Mesenteric fat pad (tissue), 1 donor: ENCODE data around the gene PPP2R3B. TPM values are rescaled to one million over a fixed set of nuclear protein-coding genes. Genes with fewer than 3 reads are reported as not detected.
"Not testable (repeated sequence)": the region's sequence is repeated elsewhere in the genome, so short reads cannot be mapped to it uniquely, and the experiment has no call there.

Experiments
- DNase-seq: peaks from one replicate; pipeline ENCODE4 v3.0.0-alpha.2; 2020; ENCODE audit warnings: low spot score
- total RNA-seq: library from RNA; stranded (reverse); fragmentation: NEBNext Ultra II Directional; extraction: Animal tissue kit (Norgen Biotek cat#: 25700); gene quantifications from one replicate; pipeline ENCODE4 v1.2.1, GENCODE V29; 2021
- donor health status: DM: yes; HTN: yes; CAD: no.

The PPP2R3B gene
- total RNA-seq, 1 donor from 2014 or later = 7.3 TPM

- DNase-seq = no peak
These were observed 31.2 kb downstream of the PPP2R3B start for GRCh38 chrX:355329-356050.

DNA sequence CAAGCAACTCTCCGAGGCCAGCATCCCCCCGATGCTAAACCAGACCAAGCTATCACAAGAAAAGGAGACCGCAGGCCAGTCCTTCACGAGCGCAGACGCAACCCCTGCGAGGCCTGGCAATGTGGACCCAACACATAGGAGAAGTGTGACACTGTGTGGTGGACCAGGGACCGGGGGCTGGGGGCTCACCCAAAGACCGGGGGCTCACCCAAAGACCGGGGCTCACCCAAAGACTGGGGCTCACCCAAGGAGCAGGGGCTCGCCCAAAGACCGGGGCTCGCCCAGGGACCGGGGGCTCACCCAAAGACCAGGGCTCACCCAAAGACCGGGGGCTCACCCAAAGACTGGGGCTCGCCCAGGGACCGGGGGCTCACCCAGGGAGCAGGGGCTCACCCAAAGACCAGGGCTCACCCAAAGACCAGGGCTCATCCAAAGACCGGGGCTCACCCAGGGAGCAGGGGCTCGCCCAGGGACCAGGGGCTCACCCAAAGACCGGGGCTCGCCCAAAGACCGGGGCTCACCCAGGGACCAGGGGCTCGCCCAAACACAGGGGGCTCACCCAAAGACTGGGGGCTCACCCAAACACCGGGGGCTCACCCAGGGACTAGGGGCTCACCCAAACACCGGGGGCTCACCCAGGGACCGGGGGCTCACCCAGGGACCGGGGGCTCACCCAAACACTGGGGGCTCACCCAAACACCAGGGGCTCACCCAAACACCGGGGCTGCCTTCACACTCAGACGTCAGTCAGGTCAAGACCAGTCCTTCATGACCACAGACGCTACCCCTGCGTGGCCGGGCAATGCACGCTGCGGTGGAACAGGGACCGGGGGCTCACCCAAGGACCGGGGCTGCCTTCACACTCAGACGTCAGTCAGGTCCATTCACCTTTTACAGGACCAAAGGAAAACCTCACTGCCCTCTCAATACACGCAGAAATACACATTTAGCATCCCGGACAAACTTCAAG, 32.9 kb downstream of the PPP2R3B start:
- DNase-seq = no peak

DNA sequence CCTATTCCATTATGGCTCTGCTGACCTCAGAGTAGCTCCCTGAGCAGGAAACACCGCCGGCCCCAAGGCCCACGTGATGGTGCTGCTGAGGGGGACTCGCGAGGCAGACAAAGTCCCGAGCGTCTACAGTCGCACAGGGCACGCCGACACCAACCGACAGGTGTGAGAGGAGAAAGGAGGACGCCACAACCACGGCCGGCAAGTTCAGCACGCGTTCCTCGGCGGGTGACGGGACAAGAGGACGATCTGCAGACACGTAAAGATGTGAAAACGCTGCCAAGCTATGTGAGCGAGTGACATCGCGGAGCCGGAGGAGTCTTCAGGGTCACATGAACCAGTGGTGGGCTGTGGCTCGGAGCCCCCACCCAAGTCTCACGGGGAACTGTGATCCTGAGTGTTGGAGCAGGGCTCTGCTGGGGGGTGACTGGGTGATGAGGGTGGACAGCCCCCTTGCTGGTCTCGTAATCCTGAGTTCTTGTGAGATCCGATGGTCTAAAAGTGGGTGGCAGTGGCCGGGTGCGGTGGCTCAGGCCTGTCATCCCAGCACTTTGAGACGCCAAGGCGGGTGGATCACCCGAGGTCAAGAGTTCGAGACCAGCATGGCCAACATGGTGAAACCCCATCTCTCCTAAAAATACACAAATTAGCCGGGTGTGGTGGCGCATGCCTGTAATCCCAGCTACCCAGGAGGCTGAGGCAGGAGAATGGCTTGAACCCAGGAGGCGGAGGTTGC, 34.0 kb downstream of the PPP2R3B start:
- DNase-seq = no peak

DNA sequence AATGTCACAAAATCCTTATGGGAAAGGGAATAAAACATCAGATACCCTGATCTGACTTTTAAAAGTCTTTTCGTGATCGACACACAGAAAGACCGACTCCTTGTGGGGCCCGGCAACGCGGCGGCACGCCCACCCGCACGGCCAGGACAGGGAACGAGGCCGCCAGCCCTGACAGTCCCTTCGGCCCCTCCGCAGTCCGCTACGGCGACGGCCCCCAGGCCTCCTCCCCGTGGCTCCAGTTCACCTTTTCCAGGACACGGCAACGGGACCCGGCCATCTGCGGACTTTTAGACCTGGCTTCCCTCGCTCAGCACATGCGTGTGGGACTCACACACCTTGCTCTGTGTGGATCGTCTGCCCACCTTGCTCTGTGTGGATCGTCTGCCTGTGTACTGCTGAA, 34.5 kb downstream of the PPP2R3B start:
- DNase-seq = no peak

- no peak for DNase-seq
These were observed 35.0 kb downstream of the PPP2R3B start for GRCh38 chrX:351736-352135.

GRCh38 chrX:351324-351641, 35.4 kb downstream of the PPP2R3B start:
- not testable (repeated sequence) for DNase-seq

DNA sequence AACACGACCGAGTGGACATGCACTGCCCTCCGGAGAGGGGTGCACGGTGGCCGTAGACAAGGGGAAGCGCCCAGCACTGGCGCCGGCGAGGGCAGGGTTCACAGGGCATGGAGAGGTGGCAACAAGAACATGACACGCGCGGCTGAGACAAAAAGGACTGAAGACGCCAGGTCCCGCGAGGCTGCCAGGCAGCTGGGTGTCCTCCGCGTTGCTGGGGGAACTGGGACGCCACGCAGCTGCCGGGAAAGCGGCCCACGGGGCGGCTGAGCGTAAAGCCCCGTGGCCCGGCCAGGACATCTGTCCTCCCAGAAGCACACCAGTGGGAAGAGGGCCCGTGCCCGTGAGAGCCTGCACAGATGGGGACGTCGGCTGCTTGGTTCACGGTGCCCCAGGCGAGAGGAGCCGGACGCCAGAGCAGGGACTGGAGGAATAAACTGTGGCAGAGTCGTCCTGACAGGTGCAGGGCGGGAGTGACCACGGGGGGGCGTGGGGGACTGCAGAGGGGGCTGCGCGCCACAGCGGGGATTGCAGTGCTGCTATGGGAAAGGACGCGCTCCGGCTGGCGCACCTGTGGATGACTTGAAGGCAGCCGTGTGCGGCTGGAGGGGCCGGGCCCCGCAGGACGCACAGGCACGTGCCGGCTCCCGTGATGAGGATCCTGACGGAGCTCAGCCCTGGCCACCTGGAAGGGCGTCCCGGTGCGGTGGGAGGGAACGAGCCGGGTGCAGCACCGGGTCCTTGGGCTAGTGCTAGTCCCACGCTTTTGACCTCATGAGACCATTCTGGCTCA, 36.0 kb downstream of the PPP2R3B start:
- DNase-seq = no peak

- no peak for DNase-seq
These were observed 36.6 kb downstream of the PPP2R3B start for GRCh38 chrX:350148-350533.

DNA sequence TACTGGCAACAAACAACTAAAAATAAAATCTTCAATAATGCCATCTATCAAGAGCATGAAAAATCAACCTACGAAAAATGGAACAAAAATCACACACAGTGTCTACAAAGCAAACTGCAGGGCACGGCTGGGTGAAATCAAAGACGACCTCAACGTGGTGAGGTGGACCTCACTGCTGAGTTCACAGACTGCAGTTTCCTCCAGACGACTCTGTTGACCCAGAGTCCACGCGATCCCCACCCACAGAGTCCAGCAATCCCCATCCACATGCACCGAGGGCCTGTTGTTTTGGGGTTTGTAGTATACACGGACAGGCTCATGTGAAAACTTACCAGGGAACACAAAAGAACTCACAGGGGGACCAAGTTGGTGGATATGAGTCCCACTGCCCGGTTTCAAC, 37.0 kb downstream of the PPP2R3B start:
- no peak for DNase-seq

GRCh38 chrX:349196-349595, 37.5 kb downstream of the PPP2R3B start:
- no peak for DNase-seq

DNA sequence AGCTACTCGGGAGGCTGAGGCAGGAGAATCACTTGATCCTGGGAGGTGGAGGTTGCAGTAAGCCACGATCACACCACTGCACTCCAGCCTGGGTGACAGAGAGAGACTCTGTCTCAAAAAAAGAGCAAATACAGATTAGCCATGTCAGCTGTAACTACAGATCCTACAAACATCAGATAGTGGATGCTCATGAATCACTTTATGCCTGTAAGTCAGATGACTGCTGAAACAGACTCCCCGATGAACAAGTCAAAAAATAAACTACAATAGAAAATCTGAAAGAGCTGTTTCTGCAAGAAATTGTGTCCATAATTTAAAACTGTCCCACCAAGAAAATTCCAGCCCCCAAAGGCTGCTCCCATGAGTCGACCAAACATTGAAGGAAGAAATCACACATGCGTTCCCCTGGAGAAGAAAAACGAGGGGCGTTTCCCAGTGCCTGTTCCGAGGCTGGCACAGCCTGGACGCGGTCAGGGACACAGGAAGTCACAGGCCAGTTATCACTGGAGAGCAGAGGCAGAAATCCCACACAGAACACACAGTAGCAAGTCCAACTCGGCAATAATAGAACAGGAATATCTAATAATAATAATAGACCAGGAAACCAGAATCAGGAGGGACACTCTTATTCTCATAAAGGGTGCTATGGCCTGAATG, 38.1 kb downstream of the PPP2R3B start:
- DNase-seq = no peak

DNA sequence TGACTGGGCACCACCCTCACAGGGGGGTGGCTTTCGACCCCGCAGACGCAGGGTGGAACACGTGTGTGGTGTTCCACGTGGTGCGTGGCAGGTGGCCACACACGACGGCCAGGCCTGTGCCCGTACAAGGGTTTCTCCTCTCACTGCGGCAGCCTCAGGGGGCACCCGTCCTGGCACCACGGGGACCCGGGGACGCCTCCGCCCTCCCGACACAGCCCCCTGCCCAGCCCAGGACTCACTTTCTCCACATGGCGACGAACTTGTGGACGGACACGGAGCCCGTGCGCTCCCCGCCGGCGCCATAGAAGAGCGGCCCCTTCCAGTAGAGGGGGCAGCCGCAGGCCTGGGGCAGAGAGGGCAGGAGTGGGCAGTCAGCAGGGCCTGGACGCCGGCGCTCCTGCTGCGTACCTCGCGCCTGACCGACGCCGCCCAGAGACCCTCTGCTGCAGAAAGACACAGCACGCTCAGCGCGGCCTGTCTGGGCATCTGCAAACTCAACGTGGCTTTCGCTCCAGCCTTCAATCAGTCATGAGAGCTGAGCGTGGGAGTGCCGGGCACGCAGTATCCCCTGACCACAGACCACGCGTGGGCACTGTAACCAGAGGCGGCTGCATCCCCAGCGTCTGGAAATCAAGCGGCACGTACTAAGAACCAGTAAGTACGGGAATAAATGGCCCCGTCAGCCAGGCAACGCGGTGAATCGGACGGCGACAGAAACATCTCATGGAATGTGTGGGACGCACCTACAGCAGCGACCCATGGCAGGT, 39.2 kb downstream of the PPP2R3B start:
- DNase-seq = no peak

GRCh38 chrX:346034-346813, 40.5 kb downstream of the PPP2R3B start:
- peak; percentile 88 for DNase-seq

DNA sequence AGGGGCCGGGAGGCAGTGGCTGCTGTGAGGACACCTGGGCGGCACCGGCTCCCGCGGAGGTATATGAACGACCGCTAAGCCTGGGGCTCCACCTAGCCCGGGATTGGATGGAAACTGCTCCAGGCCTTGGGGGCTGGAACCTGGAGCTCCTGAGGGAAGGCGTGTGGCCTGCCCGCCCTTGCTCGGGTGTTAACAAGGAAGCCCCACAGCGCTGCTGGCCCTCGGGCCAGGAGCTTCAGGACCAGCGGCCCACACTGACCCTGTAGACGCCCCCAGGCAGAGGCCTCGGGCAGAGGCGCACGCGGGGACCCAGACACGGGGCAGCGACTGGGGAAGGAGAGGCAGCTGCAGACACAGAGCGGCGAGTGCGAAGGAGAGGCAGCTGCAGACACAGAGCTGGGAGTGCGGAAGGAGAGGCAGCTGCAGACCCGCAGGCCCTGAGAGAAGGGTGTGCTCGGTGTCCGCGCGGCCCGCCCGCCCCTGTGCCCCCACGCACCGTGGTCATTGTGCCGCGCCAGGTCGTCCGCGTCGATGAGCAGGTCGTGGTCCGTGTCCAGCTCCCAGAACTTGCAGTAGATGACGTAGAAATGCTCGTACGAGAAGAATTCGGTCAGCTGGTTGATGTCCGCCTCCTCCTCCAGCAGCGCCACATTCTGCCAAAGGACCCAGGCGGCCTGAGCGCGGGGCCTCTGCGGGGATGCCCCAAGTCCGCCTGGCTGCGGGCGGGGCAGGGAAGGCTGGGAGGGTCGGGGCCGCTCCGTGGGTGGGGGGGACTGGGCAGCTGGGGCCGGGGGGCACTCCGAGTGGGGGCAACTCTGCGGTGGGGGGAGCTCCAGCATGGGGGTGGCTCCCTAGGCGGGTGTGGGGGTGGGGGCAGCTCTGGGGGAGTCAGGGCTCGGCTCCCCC, 41.4 kb downstream of the PPP2R3B start:
- peak; percentile 87 for DNase-seq

DNA sequence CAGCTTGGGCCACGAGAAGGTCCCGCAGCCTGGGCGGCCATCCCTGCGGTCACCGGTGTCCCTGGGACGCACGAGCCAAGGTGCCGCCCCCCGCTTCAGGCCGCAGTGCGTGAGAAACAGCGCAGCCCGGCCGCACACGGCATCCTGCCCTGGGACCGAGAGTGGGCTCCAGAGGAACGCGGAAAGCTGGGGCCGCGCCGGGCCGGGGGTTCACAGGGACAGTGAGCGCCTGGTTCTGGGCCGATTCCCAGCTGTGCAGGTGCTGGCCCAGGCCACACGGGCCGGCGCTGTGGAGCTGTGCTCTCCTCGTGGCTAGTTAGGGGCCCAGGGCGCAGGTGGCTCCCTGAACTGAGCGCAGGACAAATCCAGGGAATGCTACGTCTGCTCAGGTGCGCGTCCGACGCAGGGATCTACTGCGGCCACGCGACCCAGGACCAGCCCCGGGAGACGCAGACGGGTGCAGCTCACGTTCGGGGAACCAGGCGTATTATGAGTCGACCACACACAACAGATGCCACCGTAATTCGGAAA, 42.3 kb downstream of the PPP2R3B start:
- peak; percentile 67 for DNase-seq

DNA sequence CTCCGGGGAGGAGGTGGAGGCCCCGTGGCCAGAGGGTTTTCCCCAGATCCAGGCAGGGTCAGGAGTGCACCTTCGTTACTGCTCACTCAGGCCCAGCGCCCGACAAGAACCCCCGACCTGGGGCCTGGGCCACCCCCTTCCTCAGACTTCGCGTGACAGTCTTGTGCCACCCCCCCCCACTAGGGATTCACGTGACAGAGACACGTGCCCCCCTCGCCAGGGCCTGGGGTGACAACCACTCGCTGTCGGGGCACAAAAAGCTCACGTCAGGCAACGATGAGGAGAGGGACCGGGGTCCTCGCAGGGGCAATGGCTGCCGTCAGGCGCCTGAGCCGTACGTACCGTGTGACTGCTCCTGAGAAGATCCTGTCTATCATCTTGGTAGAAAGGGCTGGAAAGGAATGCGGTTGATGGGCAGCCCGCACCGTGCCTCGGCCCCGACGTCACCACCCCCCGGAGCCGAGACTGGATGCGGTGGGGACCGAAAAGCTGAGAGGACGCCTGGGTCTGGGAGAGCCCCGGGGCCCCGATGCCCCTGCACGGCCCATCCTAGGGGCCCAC, 45.1 kb downstream of the PPP2R3B start:
- DNase-seq = peak; percentile 64
